Panc1 (cell line): ENCODE data around the gene SGCA. TPM values are rescaled to one million over a fixed set of nuclear protein-coding genes. Genes with fewer than 3 reads are reported as not detected.

Experiments
- ATAC-seq: fragments of 200-7000 bp; cut with Tn5 transposase; 2 replicates; pipeline ENCODE4 v1.9.1; 2020; ENCODE audit warnings: mild to moderate bottlenecking, moderate library complexity
- BruUV-seq: library from RNA; stranded (reverse); fragments of 400-500 nt; replicated peaks from 2 replicates; lab custom pipeline; 2021; lab: Mats Ljungman, UMichigan
- CTCF ChIA-PET: fragments of 300-600 bp; sonication (Branson Sonifier 250); formaldehyde crosslinking; loops from one replicate; lab custom pipeline; 2022; ENCODE audit warnings: antibody characterized with exemption; lab: Charles Lee
- POLR2A ChIA-PET: fragments of 300-600 bp; sonication (Branson Sonifier 250); formaldehyde crosslinking; loops from one replicate; lab custom pipeline; 2022; ENCODE audit warnings: antibody characterized with exemption; lab: Charles Lee
- DNase-seq: peaks from one replicate; pipeline ENCODE4 v3.0.0-alpha.2; 2010; ENCODE audit warnings: low read depth, low spot score
- H3K27ac ChIP-seq: 2 replicates; pipeline ENCODE4 v1.5.1; 2011; ENCODE audit warnings: mild to moderate bottlenecking, low read length, inconsistent platforms
- H3K27me3 ChIP-seq: fragments of 200-500 bp; sonication (Bioruptor generic); 2 replicates; pipeline ENCODE4 v1.6.0; 2014; ENCODE audit warnings: low read length, inconsistent platforms; ENCODE audit not compliant: control insufficient read depth, insufficient read depth
- H3K36me3 ChIP-seq: fragments of 200-500 bp; sonication (Bioruptor generic); 2 replicates; pipeline ENCODE4 v1.5.1; 2014; ENCODE audit warnings: inconsistent platforms, mild to moderate bottlenecking, low read length, moderate library complexity; ENCODE audit not compliant: control insufficient read depth, insufficient read depth
- H3K4me1 ChIP-seq: 2 replicates; pipeline ENCODE4 v1.5.1; 2011; ENCODE audit warnings: inconsistent platforms, mild to moderate bottlenecking, low read length, moderate library complexity; ENCODE audit not compliant: control insufficient read depth, insufficient read depth
- H3K4me3 ChIP-seq, 2 experiments: 2 replicates each; pipeline ENCODE4 v1.5.1; 2011 to 2012; ENCODE audit warnings: low read depth in 2 of 2, low read length in 2 of 2, mild to moderate bottlenecking in 2 of 2, inconsistent platforms in 1 of 2, moderate library complexity in 1 of 2
- H3K9me3 ChIP-seq: fragments of 200-500 bp; sonication (Bioruptor generic); 2 replicates; pipeline ENCODE4 v1.5.1; 2014; ENCODE audit warnings: low read depth, mild to moderate bottlenecking, inconsistent platforms, low read length, moderate library complexity; ENCODE audit not compliant: control insufficient read depth, insufficient read depth
- POLR2AphosphoS5 ChIP-seq: IDR thresholded peaks from 2 replicates; pipeline ENCODE4 v1.6.1; 2012; ENCODE audit warnings: mild to moderate bottlenecking, low read depth, low read length, moderate library complexity
- SIN3A ChIP-seq: IDR thresholded peaks from 2 replicates; pipeline ENCODE4 v1.6.1; 2012; ENCODE audit warnings: low read depth, mild to moderate bottlenecking, low read length, moderate library complexity, borderline replicate concordance; ENCODE audit not compliant: insufficient read depth
- TCF7L2 ChIP-seq: IDR thresholded peaks from 2 replicates; pipeline ENCODE4 v1.6.1; 2011; ENCODE audit warnings: mild to moderate bottlenecking, low read depth, low read length, inconsistent platforms
- in situ Hi-C: cut with HindIII; loops from 2 replicates; pipeline ENCODE4 v1.10.0; 2016; ENCODE audit warnings: low sequenced_read_pairs, low pct_unique_long_range_greater_than_20kb
- intact Hi-C: fragments of 100-400 bp; cut with micrococcal nuclease; formaldehyde crosslinking; loops from one replicate; pipeline ENCODE4 v1.10.0; 2022; ENCODE audit not compliant: unreplicated experiment
- total RNA-seq: library from RNA; stranded (reverse); gene quantifications from one replicate; pipeline ENCODE4 v1.2.1, GENCODE V29; 2021; ENCODE audit not compliant: unreplicated experiment
- TF ChIP-seq, protein P1 (sequence below), 2 experiments: IDR thresholded peaks; 2 replicates each; pipeline ENCODE4 v1.6.1; 2011 to 2012; ENCODE audit warnings: low read depth in 2 of 2, control low read depth in 1 of 2, low read length in 1 of 2, mild to moderate bottlenecking in 1 of 2, moderate library complexity in 1 of 2; ENCODE audit not compliant: insufficient read depth in 1 of 2
- TF ChIP-seq, protein P2 (sequence below): fragments of 450-650 bp; IDR thresholded peaks from 2 replicates; pipeline ENCODE4 v1.5.1; 2017; ENCODE audit warnings: mild to moderate bottlenecking

SGCA gene
- total RNA-seq, 1 experiment from 2014 or later: not detected

DNA sequence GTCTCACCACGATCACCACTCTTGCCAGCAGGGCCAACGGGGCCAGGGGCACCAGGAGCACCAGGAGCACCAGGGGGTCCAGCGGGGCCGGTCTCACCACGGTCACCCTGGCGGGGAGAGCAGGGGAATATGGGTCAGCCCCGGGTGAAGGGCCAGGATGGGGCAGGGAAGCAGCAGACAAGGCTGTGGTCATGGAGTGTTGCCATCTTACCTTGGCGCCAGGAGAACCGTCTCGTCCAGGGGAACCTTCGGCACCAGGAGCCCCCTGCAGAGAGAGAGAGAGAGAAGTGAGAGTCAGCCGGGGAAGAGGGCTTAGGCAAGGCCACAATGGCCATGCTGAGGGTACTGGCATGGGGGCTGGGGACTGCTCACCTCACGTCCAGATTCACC lies 22.7 kb downstream of the SGCA start:
- Histone ChIP-seq H3K4me3 (no peak overlapping the region), H3K9me3 (no peaks in the 10 kb centered on the region), H3K27ac (no peak overlapping the region), H3K27me3 (no peaks in the 10 kb centered on the region), H3K4me1 (peaks cover 11% of the 10 kb centered on the region), H3K36me3 (no peaks in the 10 kb centered on the region)
- ATAC-seq (no peak), DNase-seq (no peak)
- in situ Hi-C loops (no loop called here), intact Hi-C loops (no loop called here)
- ChIA-PET CTCF (no interaction called here), POLR2A (no interaction called here)
- BruUV-seq: no TSS peak
- TF ChIP-seq, protein P1, sequence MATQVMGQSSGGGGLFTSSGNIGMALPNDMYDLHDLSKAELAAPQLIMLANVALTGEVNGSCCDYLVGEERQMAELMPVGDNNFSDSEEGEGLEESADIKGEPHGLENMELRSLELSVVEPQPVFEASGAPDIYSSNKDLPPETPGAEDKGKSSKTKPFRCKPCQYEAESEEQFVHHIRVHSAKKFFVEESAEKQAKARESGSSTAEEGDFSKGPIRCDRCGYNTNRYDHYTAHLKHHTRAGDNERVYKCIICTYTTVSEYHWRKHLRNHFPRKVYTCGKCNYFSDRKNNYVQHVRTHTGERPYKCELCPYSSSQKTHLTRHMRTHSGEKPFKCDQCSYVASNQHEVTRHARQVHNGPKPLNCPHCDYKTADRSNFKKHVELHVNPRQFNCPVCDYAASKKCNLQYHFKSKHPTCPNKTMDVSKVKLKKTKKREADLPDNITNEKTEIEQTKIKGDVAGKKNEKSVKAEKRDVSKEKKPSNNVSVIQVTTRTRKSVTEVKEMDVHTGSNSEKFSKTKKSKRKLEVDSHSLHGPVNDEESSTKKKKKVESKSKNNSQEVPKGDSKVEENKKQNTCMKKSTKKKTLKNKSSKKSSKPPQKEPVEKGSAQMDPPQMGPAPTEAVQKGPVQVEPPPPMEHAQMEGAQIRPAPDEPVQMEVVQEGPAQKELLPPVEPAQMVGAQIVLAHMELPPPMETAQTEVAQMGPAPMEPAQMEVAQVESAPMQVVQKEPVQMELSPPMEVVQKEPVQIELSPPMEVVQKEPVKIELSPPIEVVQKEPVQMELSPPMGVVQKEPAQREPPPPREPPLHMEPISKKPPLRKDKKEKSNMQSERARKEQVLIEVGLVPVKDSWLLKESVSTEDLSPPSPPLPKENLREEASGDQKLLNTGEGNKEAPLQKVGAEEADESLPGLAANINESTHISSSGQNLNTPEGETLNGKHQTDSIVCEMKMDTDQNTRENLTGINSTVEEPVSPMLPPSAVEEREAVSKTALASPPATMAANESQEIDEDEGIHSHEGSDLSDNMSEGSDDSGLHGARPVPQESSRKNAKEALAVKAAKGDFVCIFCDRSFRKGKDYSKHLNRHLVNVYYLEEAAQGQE (IDR thresholded peaks at IDR 0.05; ENCODE audit: insufficient read depth in 1 of 2, low read depth in 2 of 2, low read length in 1 of 2): no peak
- TF ChIP-seq SIN3A (no peak), POLR2AphosphoS5 (no peak)

DNA sequence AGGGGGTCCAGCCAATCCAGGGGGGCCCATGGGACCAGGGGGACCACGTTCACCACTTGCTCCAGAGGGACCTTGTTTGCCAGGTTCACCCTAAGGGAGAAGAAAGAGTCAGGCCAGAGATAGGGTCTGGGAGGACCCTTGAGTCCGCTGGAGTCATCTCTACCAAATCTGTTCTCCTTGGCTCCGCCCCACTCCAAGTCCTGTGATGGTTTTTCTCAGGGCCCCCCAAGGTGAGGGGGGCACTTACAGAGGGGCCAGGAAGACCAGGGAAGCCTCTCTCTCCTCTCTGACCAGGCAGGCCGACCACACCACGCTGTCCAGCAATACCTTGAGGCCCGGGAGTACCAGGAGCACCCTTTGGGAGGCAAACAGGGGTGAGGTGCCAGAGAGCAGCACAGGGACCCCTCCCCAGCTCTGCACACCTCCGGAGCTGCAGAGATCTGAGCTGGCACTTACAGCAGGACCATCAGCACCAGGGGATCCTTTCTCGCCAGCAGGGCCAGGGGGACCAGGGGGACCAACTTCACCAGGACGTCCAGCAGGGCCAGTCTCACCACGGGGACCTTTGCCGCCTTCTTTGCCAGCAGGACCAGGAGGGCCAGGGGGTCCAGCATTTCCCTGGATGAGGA lies 23.2 kb downstream of the SGCA start:
- no peaks in the 10 kb centered on the region for H3K9me3 ChIP-seq
- DNase-seq (no peak), ATAC-seq (no peak)
- H3K27me3 ChIP-seq: no peaks in the 10 kb centered on the region
- no peaks in the 10 kb centered on the region for H3K36me3 ChIP-seq
- no TSS peak for BruUV-seq
- no peak for TF ChIP-seq SIN3A
- peaks cover 6% of the 10 kb centered on the region for H3K4me1 ChIP-seq
- in situ Hi-C loops (no loop called here), intact Hi-C loops (no loop called here)
- POLR2A ChIA-PET: no interaction called here
- no peak overlapping the region for H3K27ac ChIP-seq
- CTCF ChIA-PET: no interaction called here
- H3K4me3 ChIP-seq: no peak overlapping the region

DNA sequence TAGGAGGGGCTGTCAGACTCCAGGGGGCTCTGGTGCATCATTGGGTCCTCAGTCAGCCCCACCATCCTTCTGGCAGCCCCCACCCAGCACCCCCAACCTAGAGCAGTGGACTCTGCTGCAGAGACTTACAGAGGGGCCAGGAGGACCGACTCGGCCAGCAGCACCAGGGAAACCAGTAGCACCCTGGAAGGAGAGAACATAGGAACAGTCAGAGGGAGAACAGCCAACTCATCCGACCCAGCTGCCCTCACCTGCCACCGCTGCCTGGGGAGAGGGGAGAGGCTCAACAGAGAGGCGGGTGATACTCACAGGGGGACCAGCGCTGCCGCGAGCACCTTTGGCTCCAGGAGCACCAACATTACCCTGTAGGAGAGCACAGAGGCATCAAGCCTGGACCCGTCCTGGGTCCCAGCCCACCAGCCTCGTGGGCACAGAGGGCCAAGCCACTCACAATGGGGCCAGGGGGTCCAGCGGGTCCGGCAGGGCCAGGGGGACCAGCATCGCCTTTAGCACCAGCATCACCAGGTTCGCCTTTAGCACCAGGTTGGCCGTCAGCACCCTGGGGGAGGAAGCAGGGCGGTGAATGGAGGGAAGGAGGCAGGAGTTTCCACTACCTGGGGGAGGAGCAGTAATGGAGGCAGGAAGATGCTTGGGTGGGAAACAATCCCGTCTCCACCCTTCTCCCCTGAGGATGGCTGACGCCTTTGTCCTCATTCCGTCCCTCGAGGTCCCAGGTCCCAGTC lies 23.9 kb downstream of the SGCA start:
- CTCF ChIA-PET: no interaction called here
- no peaks in the 10 kb centered on the region for H3K4me1 ChIP-seq

More for the DNA sequence above, 23.9 kb downstream of the SGCA start:
- ATAC-seq (no peak), DNase-seq (no peak)
- in situ Hi-C loops (no loop called here), intact Hi-C loops (no loop called here)
- TF ChIP-seq, protein P1 (IDR thresholded peaks at IDR 0.05; ENCODE audit: insufficient read depth in 1 of 2, low read depth in 2 of 2, low read length in 1 of 2): no peak
- TF ChIP-seq TCF7L2: no peak
- TF ChIP-seq, protein P2, sequence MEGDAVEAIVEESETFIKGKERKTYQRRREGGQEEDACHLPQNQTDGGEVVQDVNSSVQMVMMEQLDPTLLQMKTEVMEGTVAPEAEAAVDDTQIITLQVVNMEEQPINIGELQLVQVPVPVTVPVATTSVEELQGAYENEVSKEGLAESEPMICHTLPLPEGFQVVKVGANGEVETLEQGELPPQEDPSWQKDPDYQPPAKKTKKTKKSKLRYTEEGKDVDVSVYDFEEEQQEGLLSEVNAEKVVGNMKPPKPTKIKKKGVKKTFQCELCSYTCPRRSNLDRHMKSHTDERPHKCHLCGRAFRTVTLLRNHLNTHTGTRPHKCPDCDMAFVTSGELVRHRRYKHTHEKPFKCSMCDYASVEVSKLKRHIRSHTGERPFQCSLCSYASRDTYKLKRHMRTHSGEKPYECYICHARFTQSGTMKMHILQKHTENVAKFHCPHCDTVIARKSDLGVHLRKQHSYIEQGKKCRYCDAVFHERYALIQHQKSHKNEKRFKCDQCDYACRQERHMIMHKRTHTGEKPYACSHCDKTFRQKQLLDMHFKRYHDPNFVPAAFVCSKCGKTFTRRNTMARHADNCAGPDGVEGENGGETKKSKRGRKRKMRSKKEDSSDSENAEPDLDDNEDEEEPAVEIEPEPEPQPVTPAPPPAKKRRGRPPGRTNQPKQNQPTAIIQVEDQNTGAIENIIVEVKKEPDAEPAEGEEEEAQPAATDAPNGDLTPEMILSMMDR: no peak
- no peak for TF ChIP-seq POLR2AphosphoS5
- TF ChIP-seq SIN3A: no peak
- Histone ChIP-seq H3K36me3 (no peaks in the 10 kb centered on the region), H3K4me3 (no peak overlapping the region), H3K27ac (no peak overlapping the region), H3K27me3 (no peaks in the 10 kb centered on the region), H3K9me3 (no peaks in the 10 kb centered on the region)
- no TSS peak for BruUV-seq
- POLR2A ChIA-PET: no interaction called here
